GM03348 (cell line): ENCODE results near the gene P2RX6.

Experiments used
- DNase-seq: peaks from one replicate; pipeline ENCODE4 v3.0.0; 2012; ENCODE audit warnings: low spot score

Gene P2RX6

GRCh38 chr22:21012446-21013407, 2.2 kb upstream of the P2RX6 start:
- no peak for DNase-seq

- DNase-seq = no peak
Measured at GRCh38 chr22:21013657-21014201, 1.2 kb upstream of the P2RX6 start.

GRCh38 chr22:21014202-21014725, 701 bp upstream of the P2RX6 start:
- peak; percentile 97 for DNase-seq

- DNase-seq = no peak
Measured at GRCh38 chr22:21015466-21016006, 571 bp downstream of the P2RX6 start.

- no peak for DNase-seq
Measured at GRCh38 chr22:21016644-21017420, 1.9 kb downstream of the P2RX6 start.

GRCh38 chr22:21018314-21018713, 3.3 kb downstream of the P2RX6 start:
- no peak for DNase-seq

GRCh38 chr22:21020802-21021429, 6.0 kb downstream of the P2RX6 start:
- DNase-seq = no peak

GRCh38 chr22:21022507-21022906, 7.5 kb downstream of the P2RX6 start:
- no peak for DNase-seq

- DNase-seq = no peak
Measured at GRCh38 chr22:21022955-21023614, 8.1 kb downstream of the P2RX6 start.

- DNase-seq = no peak
Measured at GRCh38 chr22:21025266-21025665, 10.3 kb downstream of the P2RX6 start.

GRCh38 chr22:21025763-21026755, 11.1 kb downstream of the P2RX6 start:
- no peak for DNase-seq

- peak; percentile 79 for DNase-seq
Measured at GRCh38 chr22:21026783-21027692, 12.1 kb downstream of the P2RX6 start.

GRCh38 chr22:21028277-21029251, 13.6 kb downstream of the P2RX6 start:
- DNase-seq = no peak

GRCh38 chr22:21029486-21030025, 14.6 kb downstream of the P2RX6 start:
- DNase-seq = no peak

GRCh38 chr22:21030032-21030431, 15.1 kb downstream of the P2RX6 start:
- DNase-seq = no peak

GRCh38 chr22:21030621-21031544, 15.9 kb downstream of the P2RX6 start:
- no peak for DNase-seq
